GM12864 (cell line): Measurements from ENCODE around the gene UBTD2.
A peak's percentile ranks its signal among the peaks of the same experiment; 100 is the strongest.

Experiments used
- DNase-seq: peaks from one replicate; pipeline ENCODE4 v3.0.0-alpha.2; 2011; ENCODE audit warnings: low read depth
- H3K4me3 ChIP-seq: 2 replicates; pipeline ENCODE4 v1.5.1; 2011; ENCODE audit warnings: mild to moderate bottlenecking, low read depth, low read length, control low read depth
- CTCF ChIP-seq: IDR thresholded peaks from 2 replicates; pipeline ENCODE4 v1.5.1; 2011; ENCODE audit warnings: low read depth, mild to moderate bottlenecking, moderate library complexity, low read length, control low read depth, inconsistent platforms; ENCODE audit errors: missing control alignments

UBTD2 gene

GRCh38 chr5:172235827-172236736 lies 47.5 kb downstream of the UBTD2 start:
- no peak for TF ChIP-seq CTCF
- DNase-seq, result no peak
- H3K4me3 ChIP-seq, result no peak overlapping the region

- no peak for TF ChIP-seq CTCF
- no peak overlapping the region for H3K4me3 ChIP-seq
- peak; percentile 46 for DNase-seq
These were observed 48.3 kb downstream of the UBTD2 start for GRCh38 chr5:172235132-172235780.

GRCh38 chr5:172234031-172234430 lies 49.5 kb downstream of the UBTD2 start:
- DNase-seq, result no peak
- H3K4me3 ChIP-seq, result no peak overlapping the region
- no peak for TF ChIP-seq CTCF

GRCh38 chr5:172229904-172230303 lies 53.7 kb downstream of the UBTD2 start:
- TF ChIP-seq CTCF, result no peak
- H3K4me3 ChIP-seq, result no peak overlapping the region
- DNase-seq, result no peak

GRCh38 chr5:172224996-172225395 lies 58.6 kb downstream of the UBTD2 start:
- no peak overlapping the region for H3K4me3 ChIP-seq
- no peak for TF ChIP-seq CTCF
- DNase-seq, result no peak

GRCh38 chr5:172223901-172224873 lies 59.4 kb downstream of the UBTD2 start:
- peak; percentile 73 for DNase-seq
- TF ChIP-seq CTCF, result no peak
- H3K4me3 ChIP-seq, result no peak overlapping the region; the same call in 1 of the 2 replicates
